Fibroblast of lung (primary cell): ENCODE results near the gene CYGB. TPM values are rescaled to one million over a fixed set of nuclear protein-coding genes. Genes with fewer than 3 reads are reported as not detected.

Experiments
- DNase-seq, 2 donors: peaks; one replicate each; pipeline versions ENCODE4 v3.0.0 to v3.0.0-alpha.2; 2010; ENCODE audit warnings: low read depth in 2 of 2
- H2AFZ ChIP-seq: 2 replicates; pipeline ENCODE4 v1.5.1; 2012; ENCODE audit warnings: low read length, control low read depth, inconsistent platforms
- H3K27ac ChIP-seq: 2 replicates; pipeline ENCODE4 v1.5.1; 2011; ENCODE audit warnings: low read length, control low read depth; ENCODE audit not compliant: insufficient read depth
- H3K27me3 ChIP-seq: 2 replicates; pipeline ENCODE4 v1.5.1; 2011; ENCODE audit warnings: mild to moderate bottlenecking, low read length; ENCODE audit not compliant: control insufficient read depth, insufficient read depth
- H3K36me3 ChIP-seq: 2 replicates; pipeline ENCODE4 v1.5.1; 2011; ENCODE audit warnings: low read length; ENCODE audit not compliant: control insufficient read depth, insufficient read depth
- H3K4me1 ChIP-seq: 2 replicates; pipeline ENCODE4 v1.5.1; 2011; ENCODE audit warnings: low read length; ENCODE audit not compliant: control insufficient read depth, insufficient read depth; ENCODE audit errors: extremely low read depth
- H3K4me2 ChIP-seq: 2 replicates; pipeline ENCODE4 v1.5.1; 2011; ENCODE audit warnings: low read length, control low read depth; ENCODE audit not compliant: insufficient read depth; ENCODE audit errors: extremely low read depth
- H3K4me3 ChIP-seq, 4 experiments: fragments of 200-600 bp in 1 of 4; sonication (generic) in 1 of 4; replicated peaks in 1 of 4; 2 replicates each; pipeline ENCODE4 v1.5.1; 2011 to 2016; ENCODE audit warnings: low read length in 4 of 4, low read depth in 3 of 4, mild to moderate bottlenecking in 3 of 4, control low read depth in 2 of 4, inconsistent platforms in 1 of 4, mixed read lengths in 1 of 4; ENCODE audit not compliant: insufficient read depth in 1 of 4; ENCODE audit errors: control extremely low read depth in 1 of 4
- H3K79me2 ChIP-seq: 2 replicates; pipeline ENCODE4 v1.5.1; 2012; ENCODE audit warnings: mild to moderate bottlenecking, low read length, inconsistent platforms; ENCODE audit not compliant: control insufficient read depth, insufficient read depth
- H3K9ac ChIP-seq: 2 replicates; pipeline ENCODE4 v1.5.1; 2011; ENCODE audit warnings: mild to moderate bottlenecking, low read length, control low read depth; ENCODE audit not compliant: insufficient read depth
- H3K9me3 ChIP-seq: 2 replicates; pipeline ENCODE4 v1.5.1; 2012; ENCODE audit warnings: low read depth, low read length; ENCODE audit not compliant: control insufficient read depth, insufficient read depth
- H4K20me1 ChIP-seq: 2 replicates; pipeline ENCODE4 v1.5.1; 2011; ENCODE audit warnings: low read length; ENCODE audit not compliant: control insufficient read depth, insufficient read depth; ENCODE audit errors: extremely low read depth
- CTCF ChIP-seq, 2 donors: IDR thresholded peaks in 1 of 2; conservative IDR thresholded peaks in 1 of 2; 1 replicate in 1 of 2; 2 replicates in 1 of 2; pipeline ENCODE4 v1.5.1; 2011 to 2012; ENCODE audit warnings: low read length in 2 of 2, control low read depth in 1 of 2, inconsistent platforms in 1 of 2, low read depth in 1 of 2, mild to moderate bottlenecking in 1 of 2
- EZH2 ChIP-seq: IDR thresholded peaks from 2 replicates; pipeline ENCODE4 v1.5.1; 2012; ENCODE audit warnings: low read length, control low read depth, mild to moderate bottlenecking; ENCODE audit errors: missing control alignments
- polyA plus RNA-seq, 2 donors: library from polyadenylated mRNA; depleted of rRNA in 1 of 2; stranded (reverse) in 1 of 2; unstranded in 1 of 2; fragments of >200 nt; gene quantifications; 2 replicates each; pipeline ENCODE4 v1.2.1, GENCODE V29; 2011 to 2012; ENCODE audit warnings: missing spikeins in 1 of 2
- total RNA-seq: library from RNA; depleted of rRNA; stranded (reverse); fragments of >200 nt; gene quantifications from 2 replicates; pipeline ENCODE4 v1.2.1, GENCODE V29; 2014

CYGB gene
- total and polyA plus RNA-seq, 2 donors (not counting 1 experiment from before 2014, with no cell fraction given): 10.0 to 12.4 TPM

GRCh38 chr17:76479515-76480060, 57.9 kb downstream of the CYGB start:
- no peaks in the 10 kb centered on the region for H3K9me3 ChIP-seq
- no peaks in the 10 kb centered on the region for H3K79me2 ChIP-seq
- no peak overlapping the region for H2AFZ ChIP-seq
- H3K27me3 ChIP-seq: no peaks in the 10 kb centered on the region
- H3K4me3 ChIP-seq: no peak overlapping the region
- no peak overlapping the region for H3K4me2 ChIP-seq
- TF ChIP-seq EZH2: no peak
- no peak for TF ChIP-seq CTCF (conservative IDR thresholded peaks at IDR 0.05 in 1 of 2, IDR thresholded peaks at IDR 0.05 in 1 of 2; ENCODE audit: low read depth in 1 of 2, low read length in 2 of 2)
- no peaks in the 10 kb centered on the region for H4K20me1 ChIP-seq
- H3K36me3 ChIP-seq: no peaks in the 10 kb centered on the region
- DNase-seq: no peak
- no peaks in the 10 kb centered on the region for H3K4me1 ChIP-seq
- no peak overlapping the region for H3K27ac ChIP-seq
- no peak overlapping the region for H3K9ac ChIP-seq

- H3K9ac ChIP-seq: no peak overlapping the region
- no peak overlapping the region for H3K4me3 ChIP-seq
- H3K79me2 ChIP-seq: no peaks in the 10 kb centered on the region
- TF ChIP-seq CTCF (conservative IDR thresholded peaks at IDR 0.05 in 1 of 2, IDR thresholded peaks at IDR 0.05 in 1 of 2; ENCODE audit: low read depth in 1 of 2, low read length in 2 of 2): no peak
- no peak for TF ChIP-seq EZH2
- H2AFZ ChIP-seq: no peak overlapping the region
- no peaks in the 10 kb centered on the region for H4K20me1 ChIP-seq
- no peaks in the 10 kb centered on the region for H3K36me3 ChIP-seq
- no peaks in the 10 kb centered on the region for H3K27me3 ChIP-seq
- H3K4me1 ChIP-seq: no peaks in the 10 kb centered on the region
- H3K27ac ChIP-seq: no peak overlapping the region
- H3K9me3 ChIP-seq: no peaks in the 10 kb centered on the region
- DNase-seq: no peak
- no peak overlapping the region for H3K4me2 ChIP-seq
These were observed 58.6 kb downstream of the CYGB start for GRCh38 chr17:76478730-76479514.

- H3K27ac ChIP-seq: no peak overlapping the region
- no peaks in the 10 kb centered on the region for H3K9me3 ChIP-seq
- no peak overlapping the region for H3K4me3 ChIP-seq
- TF ChIP-seq EZH2: no peak
- no peak for TF ChIP-seq CTCF (conservative IDR thresholded peaks at IDR 0.05 in 1 of 2, IDR thresholded peaks at IDR 0.05 in 1 of 2; ENCODE audit: low read depth in 1 of 2, low read length in 2 of 2)
- no peak overlapping the region for H2AFZ ChIP-seq
- H3K27me3 ChIP-seq: no peaks in the 10 kb centered on the region
- no peaks in the 10 kb centered on the region for H3K36me3 ChIP-seq
- H3K79me2 ChIP-seq: no peaks in the 10 kb centered on the region
- no peak overlapping the region for H3K4me2 ChIP-seq
- no peaks in the 10 kb centered on the region for H4K20me1 ChIP-seq
- H3K9ac ChIP-seq: no peak overlapping the region
- no peak for DNase-seq
- no peaks in the 10 kb centered on the region for H3K4me1 ChIP-seq
These were observed 59.4 kb downstream of the CYGB start for GRCh38 chr17:76478097-76478496.
